Measurements from ENCODE around the gene TRAPPC12.

Gene TRAPPC12

DNA sequence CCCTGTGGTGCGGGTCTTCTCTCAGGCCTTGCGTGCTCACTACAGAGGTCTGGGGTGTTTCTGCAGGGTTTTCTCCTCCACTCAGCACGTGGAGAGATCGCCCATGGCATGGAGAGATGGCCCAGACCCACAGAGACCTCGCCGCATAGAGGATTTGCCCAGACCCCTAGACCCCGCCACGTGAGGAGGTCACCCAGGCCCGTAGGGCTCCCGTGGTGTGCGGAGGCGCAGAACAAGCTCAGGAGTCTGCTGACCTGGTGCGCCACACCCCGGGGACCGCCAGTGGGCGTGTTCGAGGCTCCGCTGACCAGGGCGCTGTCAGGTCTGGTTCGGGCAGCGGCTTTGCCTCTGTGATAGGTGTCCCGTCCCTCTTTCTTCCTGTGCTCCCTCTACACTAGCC is 75.3 kb downstream of the TRAPPC12 start:
- DNase-seq (ENCODE audit: low spot score), result no peak

DNA sequence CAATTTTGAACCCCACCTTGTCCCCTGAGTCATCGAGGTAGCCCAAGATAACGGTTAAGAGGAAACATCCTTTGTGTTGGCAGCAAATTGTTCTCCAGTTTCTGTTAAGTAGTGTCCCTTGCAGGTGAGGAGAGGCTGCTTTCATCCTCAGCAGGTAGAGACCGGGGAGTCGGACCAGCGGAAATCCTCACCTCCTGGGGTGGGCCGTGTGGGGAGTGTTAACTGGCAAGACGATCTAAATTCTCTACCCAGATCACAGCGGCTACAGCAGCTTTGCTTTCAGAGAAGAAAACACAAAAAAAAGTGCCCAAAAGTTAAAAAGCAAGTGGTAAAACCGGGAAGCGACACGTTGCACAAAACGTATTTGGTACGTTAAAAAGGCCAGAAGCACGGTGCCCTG is 76.6 kb downstream of the TRAPPC12 start:
- DNase-seq (ENCODE audit: low spot score), result no peak

GRCh38 chr2:3457524-3458395 is 78.3 kb downstream of the TRAPPC12 start:
- no peak for DNase-seq (ENCODE audit: low spot score)

DNA sequence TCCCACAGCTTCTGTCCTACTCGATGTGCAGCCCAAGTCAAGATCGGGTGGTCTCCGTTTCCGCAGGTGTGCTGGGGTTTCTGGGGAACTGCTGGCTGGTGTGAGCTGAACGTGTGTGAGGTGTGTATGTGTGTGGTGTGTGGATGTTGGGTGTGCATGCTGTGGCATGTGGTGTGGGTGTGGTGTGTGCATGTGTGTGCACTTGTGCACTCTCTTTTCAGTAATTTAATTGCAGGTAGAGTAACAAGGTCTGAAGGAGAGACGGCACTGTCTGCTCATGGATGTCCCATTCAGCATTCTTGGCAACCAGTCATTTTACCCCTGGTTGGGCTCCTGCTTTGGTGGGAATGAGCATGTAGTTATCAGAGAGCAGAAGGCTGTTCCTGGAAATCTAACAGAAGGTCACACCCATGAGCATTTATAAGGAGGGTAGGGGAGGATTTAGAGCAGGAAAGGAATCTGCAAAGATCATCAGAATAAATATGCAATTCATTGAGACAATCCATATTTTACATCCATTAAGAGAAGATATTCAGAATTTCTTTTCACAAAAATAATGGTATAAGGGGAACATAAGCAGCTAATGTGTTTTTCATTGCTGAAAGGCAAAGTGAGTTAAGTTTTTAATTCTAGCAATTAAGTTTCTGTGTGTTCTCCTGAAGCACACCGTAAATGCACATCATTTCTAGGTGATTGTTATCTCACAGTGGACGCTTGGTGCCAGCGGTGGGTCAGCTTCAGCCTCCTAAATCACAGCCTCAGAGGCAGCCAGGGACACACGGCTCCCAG is 79.1 kb downstream of the TRAPPC12 start:
- DNase-seq (ENCODE audit: low spot score), result no peak

DNA sequence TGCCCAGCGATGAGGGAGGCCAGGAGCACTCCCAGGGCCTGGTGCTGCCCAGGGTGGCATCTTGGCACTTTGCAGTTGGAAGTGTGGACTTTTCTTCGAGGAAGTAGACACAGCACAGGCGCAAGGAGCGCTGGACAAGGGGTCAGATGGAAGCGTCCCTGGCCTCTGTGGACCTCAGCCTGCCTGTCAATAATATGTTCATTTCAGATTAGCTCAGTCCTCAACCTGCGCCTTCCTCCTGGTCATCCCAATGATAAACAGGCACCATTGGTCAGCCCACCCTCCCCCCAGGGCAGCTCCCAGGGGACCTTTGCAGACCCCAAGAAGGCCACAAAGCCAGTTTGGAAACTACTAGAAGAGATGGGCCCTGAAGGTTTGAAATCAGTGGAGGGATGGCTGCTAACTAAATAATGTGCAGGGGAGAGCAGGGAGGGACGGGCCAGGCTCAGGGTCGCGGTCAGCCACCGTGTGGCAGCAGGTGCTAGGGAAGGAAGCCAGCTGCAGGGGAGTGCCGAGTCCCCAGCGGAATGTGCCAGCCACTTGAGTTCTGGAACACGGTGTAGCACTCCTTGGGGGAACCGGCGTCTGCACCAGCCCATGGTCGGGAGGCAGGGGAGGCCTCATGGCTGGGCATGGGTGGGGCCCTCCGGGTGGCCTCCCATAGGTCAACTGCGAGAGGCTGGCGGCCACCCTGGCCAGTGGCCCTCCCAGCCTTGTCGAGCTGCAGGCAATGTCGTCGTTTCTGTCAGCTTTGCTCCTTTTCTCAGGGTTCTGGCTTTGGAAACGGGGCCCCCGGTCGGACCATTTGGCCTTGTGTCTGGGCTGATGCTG is 79.9 kb downstream of the TRAPPC12 start:
- DNase-seq (ENCODE audit: low spot score), result no peak

GRCh38 chr2:3460156-3460555 is 80.7 kb downstream of the TRAPPC12 start:
- no peak for DNase-seq (ENCODE audit: low spot score)

DNA sequence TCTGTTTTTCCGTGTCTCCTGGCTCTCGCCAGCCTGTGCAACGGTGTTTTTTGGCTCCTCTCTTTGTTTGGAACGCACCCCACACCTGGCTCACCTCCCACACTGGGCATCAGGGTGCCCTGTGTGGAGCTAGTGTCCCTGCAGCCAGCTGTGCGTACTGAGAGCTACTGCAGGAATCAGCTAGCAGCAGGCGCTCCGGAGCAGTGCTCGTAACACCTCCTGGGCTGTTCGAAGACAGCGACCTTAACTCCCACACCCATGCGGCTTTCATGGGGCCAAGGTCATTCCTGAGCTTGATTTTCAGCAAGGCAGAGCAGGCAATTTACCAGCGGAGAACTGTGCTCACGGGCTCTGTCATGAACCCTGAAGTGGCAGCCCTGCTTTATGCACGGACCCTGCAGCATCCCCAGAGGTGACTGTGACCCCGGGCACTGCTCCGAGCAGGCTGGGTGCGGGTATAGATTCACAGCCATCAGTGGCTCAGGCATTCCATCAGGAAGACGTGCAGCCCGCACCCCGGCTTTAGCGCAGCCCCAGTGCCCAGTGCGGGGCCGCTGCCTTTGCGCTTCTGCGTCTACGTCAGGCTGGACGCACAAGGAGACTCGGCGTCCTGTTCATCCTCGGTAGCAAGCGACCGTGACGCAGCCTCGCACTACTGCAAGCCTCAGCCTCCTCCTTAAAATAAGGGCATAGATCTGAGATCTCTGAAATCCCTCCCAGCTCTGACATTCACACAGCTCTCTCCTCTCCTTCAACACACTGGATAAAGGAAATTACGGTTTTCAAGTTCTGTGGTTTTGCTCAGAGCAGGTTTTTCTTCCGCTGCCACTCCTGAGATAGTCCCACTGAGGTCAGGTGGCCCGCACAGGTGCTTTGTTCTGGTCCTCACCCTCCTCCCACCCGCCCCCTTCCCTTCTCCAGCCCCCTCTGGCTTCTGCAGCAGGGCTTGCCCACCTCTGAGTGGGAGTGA is 81.6 kb downstream of the TRAPPC12 start:
- no peak for DNase-seq (ENCODE audit: low spot score)

- peak; percentile 65 for DNase-seq (ENCODE audit: low spot score)
These were observed 82.5 kb downstream of the TRAPPC12 start for GRCh38 chr2:3461801-3462492.

DNA sequence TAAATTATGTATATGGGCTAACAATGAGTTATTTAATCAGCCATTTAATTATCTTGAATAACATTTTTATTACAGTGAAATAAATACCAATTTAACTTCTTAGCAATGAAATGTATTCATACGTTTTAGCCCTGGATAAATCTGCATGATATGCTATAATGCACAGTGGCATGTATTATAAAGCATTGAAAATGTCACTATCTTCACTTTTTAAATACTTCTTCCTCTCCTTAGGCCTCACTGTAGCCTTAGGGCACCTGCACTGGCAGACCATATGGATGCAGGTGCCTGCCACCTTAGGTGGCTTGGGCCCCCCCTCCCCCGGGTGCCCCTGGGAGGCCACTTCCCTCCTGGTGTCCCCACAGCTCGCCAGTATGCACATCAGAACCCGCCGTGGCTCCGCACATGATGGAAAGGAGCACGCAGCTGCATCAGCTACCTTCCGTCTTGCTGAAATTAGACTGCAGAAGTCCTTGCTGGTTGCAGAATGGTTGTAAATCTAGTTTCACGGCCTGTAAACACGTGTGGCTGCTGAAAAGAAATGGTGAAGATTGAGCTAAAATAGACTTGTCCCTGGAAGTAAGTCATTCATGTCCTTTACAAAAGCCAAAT is 83.1 kb downstream of the TRAPPC12 start:
- no peak for DNase-seq (ENCODE audit: low spot score)

- DNase-seq (ENCODE audit: low spot score), result no peak
These were observed 83.8 kb downstream of the TRAPPC12 start for GRCh38 chr2:3463186-3463835.

DNA sequence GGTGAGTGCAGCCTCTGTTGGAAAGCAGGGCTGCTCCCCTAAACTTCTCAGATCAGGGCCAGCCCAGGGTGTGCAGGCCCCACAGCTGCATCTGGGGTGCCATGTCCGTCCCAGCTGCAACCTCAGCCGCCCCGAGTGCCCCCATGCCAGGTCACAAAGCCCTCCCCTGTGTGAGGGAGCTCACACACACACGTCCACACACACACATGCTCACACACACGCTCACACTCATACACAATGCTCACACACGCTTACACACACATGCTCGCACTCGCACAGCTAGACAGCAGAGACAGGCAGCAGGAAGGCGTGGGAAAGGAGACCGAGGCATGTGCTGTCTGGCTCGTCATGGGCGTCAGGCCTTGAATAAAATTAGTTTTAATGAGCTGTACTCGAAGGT is 84.5 kb downstream of the TRAPPC12 start:
- DNase-seq (ENCODE audit: low spot score), result no peak

- no peak for DNase-seq (ENCODE audit: low spot score)
These were observed 85.0 kb downstream of the TRAPPC12 start for GRCh38 chr2:3464401-3465005.

DNA sequence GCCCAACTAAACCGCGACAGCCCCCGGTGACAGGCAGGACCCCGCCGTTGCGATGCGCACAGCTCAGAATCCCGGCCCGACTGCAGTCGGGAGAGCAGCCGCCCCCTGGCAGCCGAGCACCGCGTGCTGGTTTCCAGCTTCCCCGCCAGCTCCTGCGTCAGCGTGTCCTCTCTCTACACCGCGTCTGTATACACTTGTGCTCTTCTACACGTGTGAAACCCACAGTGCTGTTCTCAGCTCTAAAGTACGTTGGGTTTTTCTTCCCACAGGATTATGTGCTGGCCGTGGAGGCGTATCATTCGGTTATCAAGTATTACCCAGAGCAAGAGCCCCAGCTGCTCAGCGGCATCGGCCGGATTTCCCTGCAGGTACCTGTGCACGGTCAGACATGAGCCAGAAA is 85.8 kb downstream of the TRAPPC12 start:
- no peak for DNase-seq (ENCODE audit: low spot score)

DNA sequence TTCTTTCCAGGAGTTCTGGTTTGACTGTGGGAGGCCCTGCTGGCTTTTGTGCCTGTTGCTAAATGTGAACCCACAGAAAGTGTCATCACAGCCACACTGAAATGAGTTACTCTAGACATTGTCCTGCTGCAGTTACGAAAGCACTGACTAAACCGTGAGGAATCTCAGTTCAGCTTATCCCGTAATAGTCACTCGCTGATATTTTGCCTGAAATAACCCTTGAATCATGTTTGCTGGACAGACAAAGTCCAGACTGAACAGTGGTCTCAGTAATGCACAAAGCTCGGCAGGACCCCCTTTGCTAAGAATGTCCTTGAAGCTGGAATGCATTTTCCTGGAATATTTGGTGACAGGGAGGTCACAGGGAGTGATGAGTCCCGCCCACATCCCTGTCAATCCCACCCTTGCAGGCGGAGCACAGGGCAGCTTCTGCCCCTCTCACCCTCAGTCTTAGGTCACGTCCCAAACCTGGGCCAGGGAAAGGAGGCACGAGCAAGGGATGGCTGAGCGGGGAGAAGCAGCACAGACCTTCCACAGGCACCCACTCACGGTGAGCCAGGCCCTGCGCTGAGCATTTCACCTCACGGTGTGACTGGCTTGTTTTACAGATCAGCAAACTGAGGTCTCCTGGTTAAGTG is 86.5 kb downstream of the TRAPPC12 start:
- DNase-seq (ENCODE audit: low spot score), result peak; percentile 94

GRCh38 chr2:3466482-3466863 is 87.0 kb downstream of the TRAPPC12 start:
- no peak for DNase-seq (ENCODE audit: low spot score)

DNA sequence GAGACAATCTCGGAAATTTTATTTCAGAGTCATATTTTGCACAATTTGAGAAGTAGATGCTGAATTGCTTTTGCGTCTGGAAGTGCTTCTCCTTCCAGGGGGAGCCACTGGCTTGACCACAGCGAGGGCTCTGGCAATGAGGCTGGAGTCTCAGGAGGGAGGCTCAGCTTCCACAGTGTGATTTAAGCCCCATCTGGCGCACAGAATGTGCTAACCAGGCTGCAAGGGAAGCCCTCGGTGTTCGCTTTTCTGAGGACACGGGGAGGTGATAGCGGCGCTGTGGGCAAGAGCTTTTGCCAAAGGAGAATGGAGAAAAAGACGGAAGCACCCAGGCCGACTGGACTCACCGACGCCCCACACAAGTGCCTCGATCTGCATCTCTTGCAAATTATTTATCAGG is 87.5 kb downstream of the TRAPPC12 start:
- DNase-seq (ENCODE audit: low spot score), result no peak

GRCh38 chr2:3467654-3468053 is 88.2 kb downstream of the TRAPPC12 start:
- no peak for DNase-seq (ENCODE audit: low spot score)

DNA sequence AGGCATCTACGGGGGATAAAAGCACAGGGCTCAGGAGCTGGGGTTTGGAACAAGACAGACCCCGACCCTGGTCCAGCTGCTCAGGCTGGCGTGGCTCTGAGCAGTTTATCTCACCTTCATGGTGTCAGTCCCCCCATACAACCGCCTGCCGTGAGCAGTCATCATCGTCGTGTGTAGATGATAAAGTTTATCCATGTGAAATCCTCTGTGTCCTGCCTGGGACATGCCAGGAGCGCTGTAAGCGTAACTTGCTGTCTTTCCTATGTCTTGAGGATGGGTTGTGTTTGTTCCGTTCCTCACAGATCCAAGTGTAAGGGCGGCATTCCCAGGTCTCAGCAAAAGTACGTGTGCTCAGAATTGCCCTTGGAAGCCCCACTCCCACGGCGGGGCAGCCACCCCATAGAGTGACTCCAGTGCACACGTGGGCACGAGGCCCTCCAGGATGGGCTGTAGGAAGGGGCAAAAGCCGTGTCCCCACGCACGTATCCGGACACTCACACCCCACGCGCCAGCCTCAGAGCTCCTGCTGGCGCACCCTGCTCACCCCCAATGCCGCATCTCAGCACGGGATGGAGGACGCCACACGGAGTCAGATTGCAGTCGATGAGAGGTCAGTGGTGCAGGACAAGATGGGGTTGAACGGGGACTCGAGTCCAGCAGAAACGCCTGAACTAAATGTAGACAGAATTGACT is 88.9 kb downstream of the TRAPPC12 start:
- DNase-seq (ENCODE audit: low spot score), result no peak

Measured in AG08395 (cell line).